ENCODE data around the gene NAA35. TPM values are rescaled to one million over a fixed set of nuclear protein-coding genes. Genes with fewer than 3 reads are reported as not detected.

Gene NAA35
- total RNA-seq, 4 donors from 2014 or later: 18.8 to 27.9 (median 22.2) TPM

DNA sequence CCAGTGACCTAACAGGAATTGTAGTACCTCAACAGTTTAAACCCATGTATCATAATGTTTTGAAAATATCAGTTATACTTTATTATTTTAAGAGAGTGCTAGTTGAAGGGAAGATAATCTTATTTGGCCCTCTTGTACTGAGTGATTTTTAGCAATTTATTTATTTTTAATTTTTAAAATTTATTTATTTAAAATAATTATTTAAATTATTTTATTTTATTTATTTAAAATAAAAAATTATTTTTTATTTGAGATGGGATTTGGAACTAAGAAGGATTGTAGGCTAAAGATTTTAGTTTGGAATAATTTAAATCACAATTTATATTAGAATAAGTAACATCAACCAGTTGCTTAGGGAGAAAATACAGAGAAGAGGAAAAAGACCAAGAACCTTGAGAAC, 54.2 kb downstream of the NAA35 start:
- no peaks in the 10 kb centered on the region for H3K9me3 ChIP-seq
- H3K27me3 ChIP-seq: no peaks in the 10 kb centered on the region
- no peak overlapping the region for H3K27ac ChIP-seq
- DNase-seq (ENCODE audit: low spot score in 2 of 2): no peak
- no peak for TF ChIP-seq POLR2A (IDR thresholded peaks at IDR 0.05)
- TF ChIP-seq EP300 (IDR thresholded peaks at IDR 0.05): no peak
- no peak for TF ChIP-seq CTCF (IDR thresholded peaks at IDR 0.05)
- H3K36me3 ChIP-seq: peaks cover 0 to 61% (median 3%) of the 10 kb centered on the region in 3 donors
- no peak overlapping the region for H3K4me3 ChIP-seq
- H3K4me1 ChIP-seq: peaks cover 0 to 6% (median 0%) of the 10 kb centered on the region in 4 donors

- Histone ChIP-seq H3K27ac (no peak overlapping the region), H3K9me3 (no peaks in the 10 kb centered on the region), H3K27me3 (no peaks in the 10 kb centered on the region), H3K36me3 (peaks cover 0 to 64% (median 3%) of the 10 kb centered on the region in 3 donors), H3K4me3 (no peak overlapping the region), H3K4me1 (peaks cover 0 to 6% (median 0%) of the 10 kb centered on the region in 4 donors)
- 96 to 98% methylated on average over 1 of the region's 1 CpG for WGBS, 2 donors
- no peak for DNase-seq (ENCODE audit: low spot score in 2 of 2)
- TF ChIP-seq EP300 (IDR thresholded peaks at IDR 0.05) (no peak), POLR2A (IDR thresholded peaks at IDR 0.05) (no peak), CTCF (IDR thresholded peaks at IDR 0.05) (no peak)
Measured at GRCh38 chr9:85995599-85995998, 54.7 kb downstream of the NAA35 start.

DNA sequence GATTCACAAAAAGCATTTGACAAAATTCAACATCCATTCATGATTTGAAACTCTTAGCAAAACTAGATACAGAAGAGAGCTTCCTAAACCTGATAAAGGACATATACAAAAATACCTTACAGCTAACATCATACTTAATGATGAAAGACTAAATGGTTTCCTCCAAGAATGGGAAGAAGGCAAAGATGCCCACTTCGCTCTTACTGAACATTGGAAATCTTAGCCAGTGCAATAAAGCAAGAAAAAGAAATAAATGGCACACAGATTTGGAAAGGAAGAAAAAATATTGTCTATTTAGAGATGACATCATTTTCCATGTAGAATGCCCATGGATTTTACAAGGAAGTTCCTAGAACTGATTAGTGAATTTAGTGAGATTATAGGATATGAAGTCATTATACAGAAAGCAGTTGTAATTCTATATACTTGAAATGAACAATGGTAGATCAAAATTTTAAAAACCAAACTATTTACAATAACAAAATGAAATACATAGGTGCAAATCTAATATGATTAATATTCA, 64.4 kb downstream of the NAA35 start:
- peaks cover 0 to 81% (median 9%) of the 10 kb centered on the region in 3 donors for H3K36me3 ChIP-seq
- H3K4me3 ChIP-seq: no peak overlapping the region
- H3K27ac ChIP-seq: no peak overlapping the region
- H3K9me3 ChIP-seq: peaks cover 0 to 14% (median 0%) of the 10 kb centered on the region in 4 donors
- no peak for DNase-seq (ENCODE audit: low spot score in 2 of 2)
- no peaks in the 10 kb centered on the region for H3K4me1 ChIP-seq
- no peak for TF ChIP-seq CTCF (IDR thresholded peaks at IDR 0.05)
- TF ChIP-seq EP300 (IDR thresholded peaks at IDR 0.05): no peak
- no peak for TF ChIP-seq POLR2A (IDR thresholded peaks at IDR 0.05)
- no peaks in the 10 kb centered on the region for H3K27me3 ChIP-seq
- WGBS, 2 donors: 96 to 100% methylated on average over 1 of the region's 1 CpG

GRCh38 chr9:86009133-86009532, 68.2 kb downstream of the NAA35 start:
- Histone ChIP-seq H3K4me1 (no peaks in the 10 kb centered on the region), H3K27ac (no peak overlapping the region), H3K36me3 (peaks cover 0 to 90% (median 7%) of the 10 kb centered on the region in 3 donors), H3K27me3 (no peaks in the 10 kb centered on the region), H3K4me3 (no peak overlapping the region), H3K9me3 (peaks cover 0 to 14% (median 0%) of the 10 kb centered on the region in 4 donors)
- no peak for DNase-seq (ENCODE audit: low spot score in 2 of 2)
- WGBS, 2 donors: 85 to 88% methylated on average over 2 of the region's 2 CpGs
- TF ChIP-seq POLR2A (IDR thresholded peaks at IDR 0.05) (no peak), EP300 (IDR thresholded peaks at IDR 0.05) (no peak), CTCF (IDR thresholded peaks at IDR 0.05) (no peak)

GRCh38 chr9:86020731-86021130, 79.8 kb downstream of the NAA35 start:
- Histone ChIP-seq H3K27me3 (no peaks in the 10 kb centered on the region), H3K27ac (no peak overlapping the region), H3K9me3 (no peaks in the 10 kb centered on the region), H3K36me3 (peaks cover 0 to 73% (median 5%) of the 10 kb centered on the region in 3 donors), H3K4me1 (peaks cover 0 to 15% (median 0%) of the 10 kb centered on the region in 4 donors), H3K4me3 (no peak overlapping the region)
- TF ChIP-seq POLR2A (IDR thresholded peaks at IDR 0.05) (no peak), CTCF (IDR thresholded peaks at IDR 0.05) (no peak), EP300 (IDR thresholded peaks at IDR 0.05) (no peak)
- whole genome bisulfite sequencing, 2 donors: 97 to 100% methylated on average over 1 of the region's 1 CpG
- no peak for DNase-seq (ENCODE audit: low spot score in 2 of 2)

All from tibial nerve (tissue), 4 donors.